Ramos (cell line): ENCODE data around the gene STXBP1.

Experiments
- in situ Hi-C: fragments of 300-500 bp; cut with MboI; formaldehyde crosslinking; loops from one replicate; pipeline ENCODE4 v1.14.3; 2022; ENCODE audit warnings: low sequenced_read_pairs; ENCODE audit not compliant: unreplicated experiment

STXBP1 gene

DNA sequence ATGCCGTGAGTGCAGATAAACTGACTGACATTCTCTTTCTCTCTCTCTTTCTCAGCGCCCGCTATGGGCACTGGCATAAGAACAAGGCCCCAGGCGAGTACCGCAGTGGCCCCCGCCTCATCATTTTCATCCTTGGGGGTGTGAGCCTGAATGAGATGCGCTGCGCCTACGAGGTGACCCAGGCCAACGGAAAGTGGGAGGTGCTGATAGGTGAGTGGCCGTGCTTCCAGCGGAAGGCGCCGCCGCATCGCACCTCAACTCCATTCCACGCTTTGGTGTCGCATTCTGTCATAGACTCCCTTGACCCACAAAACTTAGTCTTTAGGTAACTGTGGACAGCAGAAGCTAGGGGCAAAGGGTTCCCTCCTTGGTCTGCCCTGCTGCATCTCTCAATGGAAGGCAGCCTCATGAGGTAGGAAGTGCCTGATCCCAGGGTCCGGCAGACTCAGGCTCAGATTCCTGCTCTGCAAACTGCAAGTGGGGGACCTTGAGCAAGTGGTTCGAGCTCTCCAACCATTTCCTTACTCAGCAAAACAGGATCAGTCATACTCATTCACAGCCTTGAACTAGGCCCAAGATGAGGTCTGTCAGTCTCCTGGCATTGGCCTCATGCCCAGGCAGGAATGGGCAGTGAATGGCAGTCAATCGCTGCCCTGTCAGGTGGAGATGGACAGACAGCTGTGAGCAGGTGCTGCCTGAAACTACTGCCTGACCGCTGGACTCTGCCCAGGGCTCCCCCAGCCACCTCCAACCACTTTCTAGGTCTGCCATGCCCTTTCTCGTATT is 70.5 kb downstream of the STXBP1 start:
- in situ Hi-C loops, result no loop called here

DNA sequence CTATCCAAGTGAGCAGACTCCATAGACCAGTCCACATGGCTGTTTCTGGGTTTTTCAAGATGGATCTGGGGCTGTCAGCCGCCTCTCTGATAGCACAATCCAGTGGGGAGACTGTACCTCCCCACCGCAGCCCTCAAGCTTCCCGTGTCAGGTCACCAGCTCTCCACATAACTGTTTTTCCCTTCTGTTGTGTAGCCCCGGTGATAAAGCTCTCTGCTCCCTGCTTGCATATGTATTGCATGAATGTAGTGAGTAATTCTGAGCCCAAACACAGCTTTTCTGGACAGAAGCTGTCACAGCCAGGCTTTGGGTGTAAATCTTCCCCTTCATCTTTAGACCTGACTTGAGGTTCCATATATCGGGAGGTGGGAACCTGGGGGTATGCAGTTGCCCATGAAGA is 71.6 kb downstream of the STXBP1 start:
- in situ Hi-C loops, result no loop called here

DNA sequence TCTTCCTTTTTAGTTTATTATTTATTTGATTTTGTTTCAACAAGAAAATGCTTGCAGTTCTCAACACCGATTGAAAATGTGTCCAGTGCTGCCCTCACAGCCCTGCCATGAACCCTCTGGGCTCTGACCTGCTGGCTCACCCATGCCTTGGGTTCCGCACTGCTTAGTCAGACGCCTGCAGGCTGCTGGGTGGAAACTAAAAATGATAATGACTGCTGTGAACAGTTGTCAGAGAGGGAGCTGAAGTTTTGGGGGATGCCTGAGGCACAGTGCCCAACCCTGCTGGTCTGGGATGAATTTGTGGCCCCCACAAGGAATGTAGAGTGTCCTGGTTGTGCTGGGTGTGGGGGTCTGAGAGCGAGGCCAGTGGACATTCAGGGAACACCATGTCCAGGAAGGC is 72.5 kb downstream of the STXBP1 start:
- in situ Hi-C loops, result no loop called here

DNA sequence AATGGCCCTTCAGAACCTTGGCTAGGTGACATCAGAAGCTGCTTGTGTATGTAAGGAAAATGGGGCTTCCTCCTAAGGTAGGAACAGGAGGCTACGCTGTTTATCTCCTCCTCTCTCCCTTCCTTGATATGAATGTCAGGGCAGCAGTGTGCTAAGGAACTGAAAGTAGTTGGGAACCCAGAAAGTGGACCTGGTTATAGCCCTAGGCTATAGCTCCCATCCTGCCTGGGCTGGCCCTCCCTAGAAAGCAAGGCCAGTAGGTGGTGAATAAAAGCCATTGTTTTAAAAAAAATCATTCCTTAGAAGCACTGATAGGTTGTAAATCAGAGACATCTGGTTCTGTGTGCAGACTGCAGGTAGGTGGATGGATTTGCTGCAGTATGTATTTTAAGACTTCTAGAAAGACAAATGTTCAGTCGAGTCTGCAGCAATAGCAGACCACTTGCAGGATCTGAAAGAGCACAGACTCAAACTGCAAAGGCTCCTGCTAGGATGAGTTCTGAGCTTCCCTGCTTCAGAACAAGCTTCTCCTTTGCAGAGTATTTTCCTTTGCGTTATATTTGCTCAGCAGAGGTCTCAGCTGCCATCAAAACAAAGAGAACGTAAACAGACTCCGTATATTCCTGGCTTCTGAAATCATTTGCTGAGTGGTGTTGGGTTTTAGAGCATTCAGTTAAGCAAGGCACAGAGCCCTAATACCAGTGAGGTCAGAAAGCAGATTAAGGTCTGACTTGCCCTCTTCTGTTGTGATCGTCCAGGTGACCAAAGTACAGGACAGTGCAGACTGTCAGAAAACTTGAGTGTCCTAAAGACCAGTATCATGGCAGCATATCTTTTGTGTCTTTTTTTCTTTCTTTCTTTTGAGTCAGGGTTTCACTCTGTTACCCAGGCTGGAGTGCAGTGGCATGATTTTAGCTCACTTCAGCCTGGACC is 74.7 kb downstream of the STXBP1 start:
- in situ Hi-C loops, result no loop called here

- in situ Hi-C loops, result no loop called here
These were observed 77.4 kb downstream of the STXBP1 start for GRCh38 chr9:127689329-127690000.

GRCh38 chr9:127690735-127691134 is 78.7 kb downstream of the STXBP1 start:
- in situ Hi-C loops, result no loop called here

GRCh38 chr9:127692071-127692470 is 80.0 kb downstream of the STXBP1 start:
- in situ Hi-C loops, result no loop called here

DNA sequence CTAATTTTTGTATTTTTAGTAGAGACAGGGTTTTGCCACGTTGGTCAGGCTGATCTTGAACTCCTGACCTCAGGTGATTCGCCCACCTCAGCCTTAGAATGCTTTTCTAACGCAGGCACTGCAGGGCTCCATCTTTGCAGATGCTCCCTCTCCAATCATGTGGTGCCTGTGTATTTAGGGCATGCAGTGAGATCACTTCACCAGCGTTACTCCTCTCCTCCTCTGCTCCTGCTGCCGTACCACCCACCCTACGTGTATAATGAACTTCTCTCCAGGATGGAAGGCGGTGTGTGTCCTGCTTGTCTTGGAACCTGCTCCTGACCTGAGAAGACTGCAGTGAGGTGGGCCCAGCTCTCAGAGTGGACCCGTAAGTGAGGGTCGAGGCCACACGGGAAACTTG is 81.1 kb downstream of the STXBP1 start:
- in situ Hi-C loops, result no loop called here

DNA sequence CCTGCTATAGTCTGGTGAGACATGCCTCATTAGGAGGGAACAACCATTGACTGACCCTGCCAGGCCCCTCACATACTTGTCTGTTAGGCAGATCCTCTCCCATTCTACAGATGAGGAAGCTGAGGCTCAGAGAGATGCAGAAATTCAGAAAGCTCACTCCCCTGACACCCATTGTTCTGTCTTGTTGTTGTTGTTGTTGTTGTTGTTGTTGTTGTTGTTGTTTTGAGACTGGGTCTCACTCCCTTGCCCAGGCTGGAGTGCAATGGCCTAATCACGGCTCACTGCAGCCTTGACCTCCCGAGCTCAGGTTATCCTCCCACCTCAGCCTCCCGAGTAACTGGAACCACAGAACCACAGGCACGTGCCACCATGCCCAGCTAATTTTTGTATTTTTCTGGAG is 81.6 kb downstream of the STXBP1 start:
- in situ Hi-C loops, result no loop called here

DNA sequence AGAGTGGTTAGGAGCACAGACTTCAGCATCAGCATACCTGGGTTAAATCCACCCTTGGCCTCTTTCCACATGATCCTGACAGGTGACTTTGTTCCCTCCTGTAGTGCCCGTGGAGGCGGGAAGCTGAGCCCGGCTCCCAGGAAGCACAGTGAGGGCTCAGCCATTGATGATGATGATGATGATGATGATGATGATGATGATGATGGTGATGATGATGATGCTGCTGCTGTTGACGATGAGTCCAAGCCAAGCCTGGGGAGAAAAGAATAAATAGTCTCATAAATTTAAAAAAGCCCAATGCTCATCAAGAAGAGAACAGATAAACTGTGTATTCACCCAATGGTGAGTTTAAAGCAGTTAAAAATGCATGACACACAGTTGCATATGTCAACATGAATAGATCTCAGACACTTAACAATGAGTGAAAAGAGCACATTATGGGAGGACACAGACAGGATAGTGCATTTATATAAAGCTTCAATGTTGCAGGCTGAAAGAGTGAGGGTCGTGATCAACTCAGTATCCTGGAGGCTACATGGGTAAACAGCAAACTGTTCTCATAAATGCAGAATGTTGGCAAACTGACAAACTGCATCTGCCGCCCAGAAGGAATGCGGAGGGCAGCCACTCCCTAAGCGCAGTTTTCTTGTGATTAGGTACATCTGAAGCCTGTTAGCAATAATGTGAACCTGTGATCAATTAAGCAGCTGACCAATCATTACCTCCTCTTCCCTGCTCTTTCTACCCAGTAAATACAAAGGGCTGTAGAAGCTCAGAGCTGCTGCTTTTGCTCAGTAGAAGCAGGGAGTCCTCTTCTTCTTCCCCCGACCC is 83.0 kb downstream of the STXBP1 start:
- in situ Hi-C loops, result no loop called here

DNA sequence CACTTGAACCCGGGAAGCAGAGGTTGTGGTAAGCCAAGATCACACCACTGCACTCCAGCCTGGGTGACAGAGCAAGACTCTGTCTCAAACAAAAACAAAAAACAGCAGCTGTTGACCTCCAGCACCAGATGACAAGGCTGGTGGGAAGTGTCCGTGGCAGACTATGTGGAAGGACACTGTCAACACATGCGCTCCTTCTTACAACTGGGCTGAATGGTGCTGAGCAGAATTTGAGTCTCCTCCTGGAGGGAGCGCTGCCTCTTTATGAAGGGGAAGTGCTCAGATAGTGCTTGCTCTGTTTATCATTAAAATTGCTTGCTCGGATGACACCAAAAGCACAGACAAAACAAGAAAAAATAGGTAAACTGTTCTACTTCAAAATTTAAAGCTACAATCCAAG is 85.5 kb downstream of the STXBP1 start:
- in situ Hi-C loops, result no loop called here

- in situ Hi-C loops, result no loop called here
These were observed 86.3 kb downstream of the STXBP1 start for GRCh38 chr9:127698386-127698785.

DNA sequence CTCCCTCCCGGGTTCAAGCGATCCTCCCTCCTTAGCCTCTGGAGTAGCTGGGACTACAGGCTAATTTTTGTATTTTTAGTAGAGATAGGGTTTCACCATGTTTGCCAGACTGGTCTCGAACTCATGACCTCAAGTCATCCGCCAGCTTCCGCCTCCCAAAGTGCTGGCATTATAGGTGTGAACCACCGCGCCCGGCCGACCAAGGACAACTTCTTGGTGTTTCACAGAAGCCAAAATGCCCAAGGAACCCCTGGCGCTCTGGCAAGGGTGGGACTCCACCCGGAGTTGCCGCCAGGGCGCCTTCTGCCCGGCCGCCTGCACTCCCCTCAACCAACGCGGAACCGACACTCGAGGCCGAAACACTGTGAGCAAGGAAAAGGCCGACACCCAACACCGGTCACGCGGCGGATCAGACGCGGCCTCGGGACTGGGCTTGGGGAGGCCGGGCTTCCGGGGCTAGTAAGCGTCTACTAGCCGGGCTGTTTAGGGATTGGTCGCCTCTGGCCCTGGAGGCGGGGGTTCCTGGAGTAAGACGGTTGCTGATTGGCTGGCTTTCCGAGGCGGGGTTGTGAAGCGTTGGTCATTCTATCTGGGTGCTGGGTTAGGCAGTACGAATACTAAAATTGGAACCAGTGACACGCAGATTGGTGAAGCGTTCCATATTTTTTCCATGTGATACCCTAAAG is 87.1 kb downstream of the STXBP1 start:
- in situ Hi-C loops, result no loop called here

- in situ Hi-C loops, result no loop called here
These were observed 88.1 kb downstream of the STXBP1 start for GRCh38 chr9:127700140-127700539.

GRCh38 chr9:127700594-127701255 is 88.6 kb downstream of the STXBP1 start:
- in situ Hi-C loops, result no loop called here

- in situ Hi-C loops, result no loop called here
These were observed 91.3 kb downstream of the STXBP1 start for GRCh38 chr9:127703289-127703946.

DNA sequence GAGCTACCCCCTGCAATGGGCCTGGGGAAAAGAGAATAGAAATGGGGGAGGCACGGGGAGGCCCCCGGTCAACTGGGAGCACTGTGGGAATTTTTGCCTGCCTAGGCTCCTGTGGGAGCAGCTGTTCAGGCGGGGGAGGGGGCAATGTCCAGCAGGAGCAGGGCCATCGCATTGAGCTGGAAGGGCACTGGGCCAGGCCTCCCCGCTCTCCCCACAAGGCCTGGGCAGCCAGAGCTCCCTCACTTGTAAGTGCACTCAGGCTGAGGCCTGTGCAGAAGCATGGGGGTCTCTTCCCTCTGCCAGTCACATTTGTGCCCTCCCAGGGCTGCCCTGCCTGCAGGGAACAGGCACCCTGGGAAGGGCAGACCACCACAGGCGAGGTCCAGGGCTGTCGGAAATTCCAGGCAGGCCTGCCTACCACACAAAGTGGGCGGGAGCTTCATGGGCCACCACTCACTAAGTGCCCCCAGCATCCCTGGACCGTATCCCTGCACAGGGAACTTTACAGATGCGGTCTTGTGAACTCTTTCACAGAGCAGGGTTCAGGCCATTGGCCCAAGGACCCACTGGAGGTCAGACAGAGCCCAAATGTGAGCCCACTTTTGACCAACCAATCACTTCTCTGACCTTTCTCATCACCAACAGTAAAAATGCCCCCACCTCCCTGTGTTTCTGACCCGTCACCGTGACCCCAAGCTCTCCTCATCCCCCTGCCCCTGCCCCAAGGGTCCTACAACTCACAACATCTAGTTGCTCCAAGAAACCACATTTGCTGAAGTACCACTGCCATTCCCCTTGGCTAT is 93.7 kb downstream of the STXBP1 start:
- in situ Hi-C loops, result no loop called here

DNA sequence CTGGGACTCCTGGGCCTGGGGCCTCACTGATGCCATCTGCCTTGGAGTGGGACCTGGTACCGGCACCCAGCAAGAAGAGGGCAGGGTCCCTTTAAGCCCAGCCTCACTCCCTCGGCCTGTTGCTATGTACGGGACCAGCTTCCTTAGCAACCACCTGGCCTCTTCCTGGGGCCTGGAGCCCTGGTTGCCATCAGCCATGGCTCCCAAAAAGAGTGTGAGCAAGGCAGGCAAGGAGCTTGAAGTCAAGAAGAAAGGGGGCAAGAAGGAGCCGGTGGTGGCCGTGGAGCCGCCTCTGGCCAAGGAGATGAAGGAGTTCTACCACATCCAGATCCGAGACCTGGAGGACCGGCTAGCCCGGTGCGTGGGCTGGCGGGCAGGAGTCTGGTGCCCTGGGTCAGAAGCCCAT is 94.8 kb downstream of the STXBP1 start, which contains the start of gene CFAP157:
CFAP157 (plus strand) TSS at position 153 of the 406 bp plus-strand sequence; CDS start at position 197, 44 bp downstream.
- in situ Hi-C loops, result no loop called here
